ENCODE results near the gene HOXD8.

The HOXD8 gene

GRCh38 chr2:176102309-176102866 is 27.1 kb upstream of the HOXD8 start:
- DNase-seq (ENCODE audit: low spot score in 2 of 2): no peak
- Histone ChIP-seq H3K27me3 (ENCODE audit: low read depth) (0 out of 2 replicates have a peak, but pooled peaks cover 2% of the 10 kb centered on the region), H3K9me3 (no peaks in the 10 kb centered on the region), H3K36me3 (replicated peaks) (no peaks in the 10 kb centered on the region), H3K4me1 (peaks cover 5% of the 10 kb centered on the region), H3K4me3 (no peak overlapping the region)
- in situ Hi-C loops (cut with MboI; ENCODE audit: low sequenced_read_pairs): no loop called here

GRCh38 chr2:176103194-176103593 is 26.3 kb upstream of the HOXD8 start:
- DNase-seq (ENCODE audit: low spot score in 2 of 2): no peak
- Histone ChIP-seq H3K4me3 (no peak overlapping the region), H3K36me3 (replicated peaks) (no peaks in the 10 kb centered on the region), H3K9me3 (no peaks in the 10 kb centered on the region), H3K27me3 (ENCODE audit: low read depth) (0 out of 2 replicates have a peak, but pooled peaks cover 2% of the 10 kb centered on the region), H3K4me1 (no peaks in the 10 kb centered on the region)
- in situ Hi-C loops (cut with MboI; ENCODE audit: low sequenced_read_pairs): no loop called here

GRCh38 chr2:176103742-176104315 is 25.7 kb upstream of the HOXD8 start:
- no peak for DNase-seq (ENCODE audit: low spot score in 2 of 2)
- H3K9me3 ChIP-seq: no peaks in the 10 kb centered on the region
- H3K4me1 ChIP-seq: no peaks in the 10 kb centered on the region
- in situ Hi-C loops (cut with MboI; ENCODE audit: low sequenced_read_pairs): no loop called here
- no peaks in the 10 kb centered on the region for H3K36me3 ChIP-seq (replicated peaks)
- 0 out of 2 replicates have a peak, but pooled peaks cover 2% of the 10 kb centered on the region for H3K27me3 ChIP-seq (ENCODE audit: low read depth)
- H3K4me3 ChIP-seq: no peak overlapping the region

- no peak overlapping the region for H3K4me3 ChIP-seq
- no peaks in the 10 kb centered on the region for H3K4me1 ChIP-seq
- in situ Hi-C loops (cut with MboI; ENCODE audit: low sequenced_read_pairs): no loop called here
- H3K9me3 ChIP-seq: no peaks in the 10 kb centered on the region
- no peaks in the 10 kb centered on the region for H3K36me3 ChIP-seq (replicated peaks)
- DNase-seq (ENCODE audit: low spot score in 2 of 2): no peak
- H3K27me3 ChIP-seq (ENCODE audit: low read depth): 0 out of 2 replicates have a peak, but pooled peaks cover 2% of the 10 kb centered on the region
These were observed 25.0 kb upstream of the HOXD8 start for GRCh38 chr2:176104316-176105077.

- Histone ChIP-seq H3K27me3 (ENCODE audit: low read depth) (0 out of 2 replicates have a peak, but pooled peaks cover 2% of the 10 kb centered on the region), H3K4me3 (no peak overlapping the region), H3K9me3 (no peaks in the 10 kb centered on the region), H3K36me3 (replicated peaks) (no peaks in the 10 kb centered on the region), H3K4me1 (no peaks in the 10 kb centered on the region)
- in situ Hi-C loops (cut with MboI; ENCODE audit: low sequenced_read_pairs): no loop called here
- DNase-seq (ENCODE audit: low spot score in 2 of 2): no peak
These were observed 24.3 kb upstream of the HOXD8 start for GRCh38 chr2:176105078-176105729.

GRCh38 chr2:176105730-176106580 is 23.6 kb upstream of the HOXD8 start:
- DNase-seq (ENCODE audit: low spot score in 2 of 2): no peak
- Histone ChIP-seq H3K27me3 (ENCODE audit: low read depth) (0 out of 2 replicates have a peak, but pooled peaks cover 2% of the 10 kb centered on the region), H3K36me3 (replicated peaks) (no peaks in the 10 kb centered on the region), H3K9me3 (no peaks in the 10 kb centered on the region), H3K4me1 (no peaks in the 10 kb centered on the region), H3K4me3 (no peak overlapping the region; the same call in 1 of the 2 replicates)
- in situ Hi-C loops (cut with MboI; ENCODE audit: low sequenced_read_pairs): no loop called here

- in situ Hi-C loops (cut with MboI; ENCODE audit: low sequenced_read_pairs): no loop called here
- Histone ChIP-seq H3K36me3 (replicated peaks) (no peaks in the 10 kb centered on the region), H3K27me3 (ENCODE audit: low read depth) (0 out of 2 replicates have a peak, but pooled peaks cover 2% of the 10 kb centered on the region), H3K4me1 (no peaks in the 10 kb centered on the region), H3K4me3 (peak within 1 kb of the TSS; percentile 23), H3K9me3 (no peaks in the 10 kb centered on the region)
- DNase-seq (ENCODE audit: low spot score in 2 of 2): peak; percentile 16 to 47
These were observed 22.6 kb upstream of the HOXD8 start, which contains the start of gene HOXD11 for GRCh38 chr2:176106581-176107539. Gene HOXD11, plus strand, starts transcription at chr2:176107280. Its CDS starts 76 bp downstream, at chr2:176107356.

GRCh38 chr2:176107731-176108181 is 21.7 kb upstream of the HOXD8 start:
- no peak for DNase-seq (ENCODE audit: low spot score in 2 of 2)
- in situ Hi-C loops (cut with MboI; ENCODE audit: low sequenced_read_pairs): no loop called here
- Histone ChIP-seq H3K4me1 (no peaks in the 10 kb centered on the region), H3K9me3 (no peaks in the 10 kb centered on the region), H3K27me3 (ENCODE audit: low read depth) (0 out of 2 replicates have a peak, but pooled peaks cover 2% of the 10 kb centered on the region), H3K36me3 (replicated peaks) (no peaks in the 10 kb centered on the region), H3K4me3 (no peak overlapping the region)

- Histone ChIP-seq H3K9me3 (no peaks in the 10 kb centered on the region), H3K27me3 (ENCODE audit: low read depth) (0 out of 2 replicates have a peak, but pooled peaks cover 2% of the 10 kb centered on the region), H3K4me1 (no peaks in the 10 kb centered on the region), H3K36me3 (replicated peaks) (no peaks in the 10 kb centered on the region), H3K4me3 (no peak overlapping the region)
- no peak for DNase-seq (ENCODE audit: low spot score in 2 of 2)
- in situ Hi-C loops (cut with MboI; ENCODE audit: low sequenced_read_pairs): no loop called here
These were observed 20.2 kb upstream of the HOXD8 start for GRCh38 chr2:176109192-176109901.

- H3K4me1 ChIP-seq: no peaks in the 10 kb centered on the region
- no peaks in the 10 kb centered on the region for H3K36me3 ChIP-seq (replicated peaks)
- in situ Hi-C loops (cut with MboI; ENCODE audit: low sequenced_read_pairs): no loop called here
- H3K9me3 ChIP-seq: no peaks in the 10 kb centered on the region
- no peak overlapping the region for H3K4me3 ChIP-seq
- H3K27me3 ChIP-seq (ENCODE audit: low read depth): 0 out of 2 replicates have a peak, but pooled peaks cover 2% of the 10 kb centered on the region
- DNase-seq (ENCODE audit: low spot score in 2 of 2): no peak
These were observed 19.6 kb upstream of the HOXD8 start for GRCh38 chr2:176109946-176110345.

- Histone ChIP-seq H3K9me3 (no peaks in the 10 kb centered on the region), H3K4me3 (no peak overlapping the region), H3K36me3 (replicated peaks) (no peaks in the 10 kb centered on the region), H3K4me1 (no peaks in the 10 kb centered on the region), H3K27me3 (ENCODE audit: low read depth) (0 out of 2 replicates have a peak, but pooled peaks cover 2% of the 10 kb centered on the region)
- no peak for DNase-seq (ENCODE audit: low spot score in 2 of 2)
- in situ Hi-C loops (cut with MboI; ENCODE audit: low sequenced_read_pairs): no loop called here
These were observed 18.8 kb upstream of the HOXD8 start for GRCh38 chr2:176110415-176111308.
